ENCODE results near the gene TUBGCP3. TPM values are rescaled to one million over a fixed set of nuclear protein-coding genes. Genes with fewer than 3 reads are reported as not detected.
A peak's percentile ranks its signal among the peaks of the same experiment; 100 is the strongest.

Gene TUBGCP3
- total and polyA plus RNA-seq, 12 donors = 12.2 to 34.0 (median 21.5) TPM

DNA sequence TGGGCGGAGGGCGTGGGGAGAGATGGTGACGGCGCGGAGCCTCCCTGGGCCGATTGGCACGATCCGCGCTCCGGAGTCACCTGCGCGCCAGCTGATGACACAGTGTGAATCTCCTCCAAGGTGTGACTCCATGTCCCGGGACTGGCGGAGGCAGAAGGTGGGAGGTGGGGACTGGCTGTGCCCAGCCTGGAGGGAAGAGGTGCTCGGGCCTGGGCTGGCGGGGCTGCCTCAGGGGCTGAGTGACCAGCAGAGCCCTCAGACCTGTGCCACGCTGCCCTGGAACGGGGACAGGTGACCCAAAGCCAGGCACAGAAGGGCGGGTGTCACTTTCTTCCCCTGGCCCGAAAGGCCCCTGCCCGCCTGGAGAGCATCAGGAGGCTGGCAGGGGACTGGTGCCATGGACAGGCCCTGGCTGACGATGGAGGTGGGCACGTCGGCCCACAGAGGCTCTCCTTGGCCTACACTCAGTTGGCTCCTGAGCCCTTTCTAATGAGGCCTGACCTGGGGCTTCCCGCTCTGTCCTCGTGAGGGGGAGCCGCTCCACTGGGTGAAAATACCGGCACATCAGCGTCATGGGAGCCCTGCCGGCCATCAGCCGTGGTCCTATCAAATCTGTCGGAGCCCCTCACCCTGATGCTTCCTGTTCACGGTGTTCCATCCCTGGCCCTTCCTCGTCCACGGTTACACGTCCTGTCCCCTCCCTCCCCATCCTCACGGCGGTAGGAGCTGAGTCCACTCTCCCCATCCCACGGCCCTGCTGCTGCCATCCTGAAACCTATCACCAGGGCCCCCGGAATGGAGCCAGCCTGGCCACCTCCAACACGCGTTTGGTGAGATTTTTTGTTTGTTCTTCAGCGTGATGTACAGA, 136.2 kb downstream of the TUBGCP3 start:
- 76 to 84% (median 82%) methylated on average over 34 to 43 of the region's 43 CpGs for WGBS, 4 donors
- no peaks in the 10 kb centered on the region for H3K27me3 ChIP-seq
- no peaks in the 10 kb centered on the region for H3K9me3 ChIP-seq (replicated peaks in 1 of 3)
- intact Hi-C loops (cut with DNase I) = no loop called here
- H3K4me1 ChIP-seq (replicated peaks in 1 of 2) = no peaks in the 10 kb centered on the region
- no peak overlapping the region for H3K27ac ChIP-seq
- no peak overlapping the region for H3K4me3 ChIP-seq
- DNase-seq = peak in 1 of 7 donors; percentile 14
- no peak for TF ChIP-seq POLR2A (IDR thresholded peaks at IDR 0.05)
- TF ChIP-seq, protein P1, sequence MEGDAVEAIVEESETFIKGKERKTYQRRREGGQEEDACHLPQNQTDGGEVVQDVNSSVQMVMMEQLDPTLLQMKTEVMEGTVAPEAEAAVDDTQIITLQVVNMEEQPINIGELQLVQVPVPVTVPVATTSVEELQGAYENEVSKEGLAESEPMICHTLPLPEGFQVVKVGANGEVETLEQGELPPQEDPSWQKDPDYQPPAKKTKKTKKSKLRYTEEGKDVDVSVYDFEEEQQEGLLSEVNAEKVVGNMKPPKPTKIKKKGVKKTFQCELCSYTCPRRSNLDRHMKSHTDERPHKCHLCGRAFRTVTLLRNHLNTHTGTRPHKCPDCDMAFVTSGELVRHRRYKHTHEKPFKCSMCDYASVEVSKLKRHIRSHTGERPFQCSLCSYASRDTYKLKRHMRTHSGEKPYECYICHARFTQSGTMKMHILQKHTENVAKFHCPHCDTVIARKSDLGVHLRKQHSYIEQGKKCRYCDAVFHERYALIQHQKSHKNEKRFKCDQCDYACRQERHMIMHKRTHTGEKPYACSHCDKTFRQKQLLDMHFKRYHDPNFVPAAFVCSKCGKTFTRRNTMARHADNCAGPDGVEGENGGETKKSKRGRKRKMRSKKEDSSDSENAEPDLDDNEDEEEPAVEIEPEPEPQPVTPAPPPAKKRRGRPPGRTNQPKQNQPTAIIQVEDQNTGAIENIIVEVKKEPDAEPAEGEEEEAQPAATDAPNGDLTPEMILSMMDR (IDR thresholded peaks at IDR 0.05) = no peak
- H3K36me3 ChIP-seq (replicated peaks in 1 of 2) = no peaks in the 10 kb centered on the region

DNA sequence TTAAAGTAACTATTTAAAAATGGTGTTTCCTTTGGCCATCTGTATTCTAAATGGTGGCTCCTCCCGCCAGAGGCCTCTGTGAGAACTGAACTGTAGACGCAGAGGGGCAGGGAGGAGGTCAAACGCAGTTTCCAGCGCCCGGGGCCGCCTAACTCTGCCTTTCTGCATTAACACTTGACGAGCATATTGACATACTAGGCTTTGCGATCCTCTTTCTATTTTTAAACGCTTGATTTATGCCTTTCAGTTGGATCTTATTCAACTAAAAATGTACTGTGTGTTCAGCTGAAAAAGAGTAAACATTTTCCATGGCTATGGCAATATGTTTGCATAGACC, 137.1 kb downstream of the TUBGCP3 start:
- Histone ChIP-seq H3K4me1 (replicated peaks in 1 of 2) (no peaks in the 10 kb centered on the region), H3K27ac (no peak overlapping the region), H3K9me3 (replicated peaks in 1 of 3) (no peaks in the 10 kb centered on the region), H3K27me3 (no peaks in the 10 kb centered on the region), H3K4me3 (no peak overlapping the region), H3K36me3 (replicated peaks in 1 of 2) (no peaks in the 10 kb centered on the region)
- 44 to 51% (median 48%) methylated on average over 9 of the region's 9 CpGs for WGBS, 4 donors
- intact Hi-C loops (cut with DNase I) = no loop called here
- DNase-seq = no peak
- TF ChIP-seq, protein P1 (IDR thresholded peaks at IDR 0.05) = no peak
- TF ChIP-seq POLR2A (IDR thresholded peaks at IDR 0.05) = no peak

DNA sequence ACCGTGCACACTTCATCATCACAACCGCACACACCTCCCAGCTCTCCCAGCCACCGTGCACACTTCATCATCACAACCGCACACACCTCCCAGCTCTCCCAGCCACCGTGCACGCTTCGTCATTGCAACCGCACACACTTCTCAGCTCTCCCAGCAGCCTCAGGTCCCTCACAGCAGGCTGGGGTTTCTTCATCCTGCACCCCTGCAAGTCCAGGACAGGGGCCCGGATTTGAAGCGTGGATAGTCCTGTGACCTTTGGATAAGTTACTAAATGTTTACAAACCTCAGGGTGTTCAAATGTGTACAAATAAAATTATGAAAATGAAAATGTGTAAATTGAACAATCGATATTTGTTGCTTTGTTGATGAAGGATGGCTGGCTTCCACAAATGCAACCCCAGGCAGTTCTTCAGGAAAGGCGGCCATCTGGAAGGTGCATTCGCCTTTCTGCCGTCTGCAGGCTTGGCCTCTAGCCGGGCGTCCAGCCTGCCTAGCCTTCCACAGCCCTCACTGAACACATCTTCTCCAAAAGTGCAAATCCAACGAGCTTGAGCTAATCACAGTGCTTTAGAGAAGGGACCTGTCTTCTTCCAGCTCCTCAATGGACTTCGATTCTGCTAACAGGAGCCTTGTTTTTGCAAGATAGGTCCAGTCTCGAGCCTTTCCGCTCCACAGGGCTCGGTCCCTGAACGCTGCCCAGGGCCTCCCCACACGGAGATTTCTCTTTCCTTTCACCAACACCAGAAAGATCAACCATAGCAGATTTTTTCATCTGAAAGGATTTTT, 137.6 kb downstream of the TUBGCP3 start:
- DNase-seq = peak in 1 of 7 donors; percentile 11
- 71 to 83% (median 78%) methylated on average over 18 to 21 of the region's 23 CpGs for WGBS, 4 donors
- TF ChIP-seq, protein P1 (IDR thresholded peaks at IDR 0.05) = no peak
- no peak for TF ChIP-seq POLR2A (IDR thresholded peaks at IDR 0.05)
- H3K9me3 ChIP-seq (replicated peaks in 1 of 3) = no peaks in the 10 kb centered on the region
- H3K27ac ChIP-seq = no peak overlapping the region
- intact Hi-C loops (cut with DNase I) = no loop called here
- H3K27me3 ChIP-seq = no peaks in the 10 kb centered on the region
- no peaks in the 10 kb centered on the region for H3K36me3 ChIP-seq (replicated peaks in 1 of 2)
- no peaks in the 10 kb centered on the region for H3K4me1 ChIP-seq (replicated peaks in 1 of 2)
- no peak overlapping the region for H3K4me3 ChIP-seq

DNA sequence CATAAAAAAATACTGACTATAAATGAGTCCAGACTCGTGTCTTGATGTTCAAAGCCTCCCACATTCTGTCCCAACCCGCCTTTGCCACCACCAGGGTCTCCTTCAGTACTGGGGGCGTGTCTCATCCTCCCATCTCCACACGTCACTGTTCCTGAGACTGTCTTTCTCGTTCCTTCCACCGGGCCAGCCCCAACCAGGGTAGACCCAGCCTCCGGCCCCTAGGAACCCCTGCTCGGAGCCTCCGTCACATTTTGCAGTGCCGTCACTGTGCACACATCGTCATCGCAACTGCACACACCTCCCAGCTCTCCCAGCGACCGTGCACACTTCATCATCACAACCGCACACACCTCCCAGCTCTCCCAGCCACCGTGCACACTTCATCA, 138.4 kb downstream of the TUBGCP3 start:
- H3K27ac ChIP-seq = no peak overlapping the region
- no peak for TF ChIP-seq POLR2A (IDR thresholded peaks at IDR 0.05)
- TF ChIP-seq, protein P1 (IDR thresholded peaks at IDR 0.05) = no peak
- 71 to 80% (median 73%) methylated on average over 16 of the region's 16 CpGs for WGBS, 4 donors
- H3K4me1 ChIP-seq (replicated peaks in 1 of 2) = no peaks in the 10 kb centered on the region
- intact Hi-C loops (cut with DNase I) = loop anchor here in 1 of 2 donors (10.0 kb wide), 1 partner anchor 975 kb away; no protein-coding TSS in a partner anchor
- DNase-seq = peak in 1 of 7 donors; percentile 33
- no peaks in the 10 kb centered on the region for H3K36me3 ChIP-seq (replicated peaks in 1 of 2)
- H3K4me3 ChIP-seq = no peak overlapping the region
- H3K27me3 ChIP-seq = peaks cover 1% of the 10 kb centered on the region
- H3K9me3 ChIP-seq (replicated peaks in 1 of 3) = no peaks in the 10 kb centered on the region
